ENCODE data around the gene MFSD6. TPM values are rescaled to one million over a fixed set of nuclear protein-coding genes. Genes with fewer than 3 reads are reported as not detected.

The MFSD6 gene
- total RNA-seq, 1 donor from 2014 or later, result 55.8 TPM

- no peaks in the 10 kb centered on the region for H3K4me1 ChIP-seq
- TF ChIP-seq CTCF (IDR thresholded peaks at IDR 0.05), result no peak
- no peaks in the 10 kb centered on the region for H3K27me3 ChIP-seq
- DNase-seq (no peak), ATAC-seq (no peak)
- peaks cover 5% of the 10 kb centered on the region for H3K36me3 ChIP-seq
- H3K4me3 ChIP-seq, result no peak overlapping the region
- intact Hi-C loops (cut with DNase I), result no loop called here
- H3K9me3 ChIP-seq, result no peaks in the 10 kb centered on the region
- H3K27ac ChIP-seq, result no peak overlapping the region
Measured at GRCh38 chr2:190376083-190376482, 32.1 kb upstream of the MFSD6 start.

- no peak for TF ChIP-seq CTCF (IDR thresholded peaks at IDR 0.05)
- no peaks in the 10 kb centered on the region for H3K27me3 ChIP-seq
- H3K4me3 ChIP-seq, result no peak overlapping the region
- H3K4me1 ChIP-seq, result no peaks in the 10 kb centered on the region
- intact Hi-C loops (cut with DNase I), result no loop called here
- no peaks in the 10 kb centered on the region for H3K9me3 ChIP-seq
- ATAC-seq (no peak), DNase-seq (no peak)
- no peaks in the 10 kb centered on the region for H3K36me3 ChIP-seq
- no peak overlapping the region for H3K27ac ChIP-seq
Measured at GRCh38 chr2:190376591-190377245, 31.4 kb upstream of the MFSD6 start.

- DNase-seq (no peak), ATAC-seq (no peak)
- H3K36me3 ChIP-seq, result no peaks in the 10 kb centered on the region
- no peaks in the 10 kb centered on the region for H3K9me3 ChIP-seq
- no peak for TF ChIP-seq CTCF (IDR thresholded peaks at IDR 0.05)
- no peak overlapping the region for H3K27ac ChIP-seq
- no peaks in the 10 kb centered on the region for H3K4me1 ChIP-seq
- no peak overlapping the region for H3K4me3 ChIP-seq
- no peaks in the 10 kb centered on the region for H3K27me3 ChIP-seq
- intact Hi-C loops (cut with DNase I), result no loop called here
Measured at GRCh38 chr2:190378880-190379237, 29.3 kb upstream of the MFSD6 start.

GRCh38 chr2:190379249-190379964, 28.7 kb upstream of the MFSD6 start:
- intact Hi-C loops (cut with DNase I), result no loop called here
- ATAC-seq, result peak; percentile 96

GRCh38 chr2:190380962-190381412, 27.2 kb upstream of the MFSD6 start:
- Histone ChIP-seq H3K9me3 (no peaks in the 10 kb centered on the region), H3K27ac (no peak overlapping the region), H3K36me3 (no peaks in the 10 kb centered on the region), H3K4me1 (no peaks in the 10 kb centered on the region), H3K27me3 (no peaks in the 10 kb centered on the region), H3K4me3 (no peak overlapping the region)
- no peak for ATAC-seq
- no peak for DNase-seq
- intact Hi-C loops (cut with DNase I), result loop anchor here (10.0 kb wide), 1 partner anchor 134 kb away; no protein-coding TSS in a partner anchor
- TF ChIP-seq CTCF (IDR thresholded peaks at IDR 0.05), result no peak

More at GRCh38 chr2:190379249-190379964, 28.7 kb upstream of the MFSD6 start:
- peak; percentile 79 for DNase-seq
- H3K9me3 ChIP-seq, result no peaks in the 10 kb centered on the region
- no peaks in the 10 kb centered on the region for H3K27me3 ChIP-seq
- H3K4me3 ChIP-seq, result no peak overlapping the region
- no peak overlapping the region for H3K27ac ChIP-seq
- TF ChIP-seq CTCF (IDR thresholded peaks at IDR 0.05), result no peak
- no peaks in the 10 kb centered on the region for H3K4me1 ChIP-seq
- no peaks in the 10 kb centered on the region for H3K36me3 ChIP-seq
